Bronchial epithelial cell (primary cell): ENCODE results near the gene PRELP. TPM values are rescaled to one million over a fixed set of nuclear protein-coding genes. Genes with fewer than 3 reads are reported as not detected.

Source experiments
- DNase-seq: peaks from one replicate; pipeline ENCODE4 v3.0.0-alpha.2; 2010; ENCODE audit warnings: low read depth
- FAIRE-seq: peaks from 2 replicates; lab custom pipeline; 2011; peaks lifted over from hg19 to GRCh38; lab: Jason Lieb, UNC
- H3K27me3 ChIP-seq: 2 replicates; pipeline ENCODE4 v1.5.1; 2011; ENCODE audit warnings: low read length; ENCODE audit not compliant: control insufficient read depth, insufficient read depth
- H3K36me3 ChIP-seq: 2 replicates; pipeline ENCODE4 v1.5.1; 2011; ENCODE audit warnings: low read length; ENCODE audit not compliant: control insufficient read depth, insufficient read depth
- H3K4me3 ChIP-seq: 2 replicates; pipeline ENCODE4 v1.5.1; 2011; ENCODE audit warnings: mild to moderate bottlenecking, low read depth, low read length, control low read depth
- total RNA-seq: library from RNA; depleted of rRNA; stranded (reverse); fragments of >200 nt; gene quantifications from 2 replicates; pipeline ENCODE4 v1.2.1, GENCODE V29; 2014
- TF ChIP-seq, protein P1 (sequence below): IDR thresholded peaks from 2 replicates; pipeline ENCODE4 v1.5.1; 2011; ENCODE audit warnings: mild to moderate bottlenecking, moderate library complexity, low read length, control low read depth, inconsistent platforms; ENCODE audit not compliant: insufficient read depth, severe bottlenecking

PRELP gene
- total RNA-seq: not detected in 2 replicates

- Histone ChIP-seq H3K36me3 (no peaks in the 10 kb centered on the region), H3K4me3 (no peak within 1 kb of the TSS), H3K27me3 (peaks cover 7% of the 10 kb centered on the region)
- TF ChIP-seq, protein P1, sequence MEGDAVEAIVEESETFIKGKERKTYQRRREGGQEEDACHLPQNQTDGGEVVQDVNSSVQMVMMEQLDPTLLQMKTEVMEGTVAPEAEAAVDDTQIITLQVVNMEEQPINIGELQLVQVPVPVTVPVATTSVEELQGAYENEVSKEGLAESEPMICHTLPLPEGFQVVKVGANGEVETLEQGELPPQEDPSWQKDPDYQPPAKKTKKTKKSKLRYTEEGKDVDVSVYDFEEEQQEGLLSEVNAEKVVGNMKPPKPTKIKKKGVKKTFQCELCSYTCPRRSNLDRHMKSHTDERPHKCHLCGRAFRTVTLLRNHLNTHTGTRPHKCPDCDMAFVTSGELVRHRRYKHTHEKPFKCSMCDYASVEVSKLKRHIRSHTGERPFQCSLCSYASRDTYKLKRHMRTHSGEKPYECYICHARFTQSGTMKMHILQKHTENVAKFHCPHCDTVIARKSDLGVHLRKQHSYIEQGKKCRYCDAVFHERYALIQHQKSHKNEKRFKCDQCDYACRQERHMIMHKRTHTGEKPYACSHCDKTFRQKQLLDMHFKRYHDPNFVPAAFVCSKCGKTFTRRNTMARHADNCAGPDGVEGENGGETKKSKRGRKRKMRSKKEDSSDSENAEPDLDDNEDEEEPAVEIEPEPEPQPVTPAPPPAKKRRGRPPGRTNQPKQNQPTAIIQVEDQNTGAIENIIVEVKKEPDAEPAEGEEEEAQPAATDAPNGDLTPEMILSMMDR: no peak
- DNase-seq (peak; percentile 8), FAIRE-seq (no peak)
Measured at GRCh38 chr1:203475012-203475981, at the start of gene PRELP. Gene PRELP, plus strand, starts transcription at chr1:203475806. Its CDS starts 7,379 bp downstream, at chr1:203483185.

GRCh38 chr1:203426366-203426765, 49.2 kb upstream of the PRELP start:
- FAIRE-seq: no peak
- H3K4me3 ChIP-seq: no peak overlapping the region
- H3K27me3 ChIP-seq: peaks cover 10% of the 10 kb centered on the region
- no peaks in the 10 kb centered on the region for H3K36me3 ChIP-seq
- TF ChIP-seq, protein P1: no peak
- DNase-seq: no peak

DNA sequence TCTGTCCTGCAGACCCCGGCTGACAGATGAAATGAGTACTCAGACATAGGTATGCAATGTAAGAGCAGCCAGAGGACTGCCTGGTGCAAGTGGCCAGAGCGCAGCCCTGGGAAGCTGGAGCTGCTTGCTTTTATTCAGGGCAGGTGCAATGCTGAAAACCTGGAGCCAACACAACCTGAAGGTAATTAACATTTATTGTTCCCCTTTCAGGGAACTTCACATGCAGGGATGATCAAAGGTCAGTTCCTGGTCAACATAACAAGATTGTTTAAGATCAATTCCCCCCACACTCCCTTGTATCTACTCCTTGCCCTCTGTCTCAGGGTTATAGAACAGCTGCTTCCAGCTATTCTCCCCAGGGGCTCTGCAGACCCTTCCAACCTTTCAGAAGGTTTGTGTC, 48.7 kb upstream of the PRELP start:
- peaks cover 10% of the 10 kb centered on the region for H3K27me3 ChIP-seq
- DNase-seq (no peak), FAIRE-seq (no peak)
- H3K36me3 ChIP-seq: no peaks in the 10 kb centered on the region
- TF ChIP-seq, protein P1: no peak
- no peak overlapping the region for H3K4me3 ChIP-seq

- FAIRE-seq (no peak), DNase-seq (no peak)
- Histone ChIP-seq H3K36me3 (no peaks in the 10 kb centered on the region), H3K27me3 (peaks cover 12% of the 10 kb centered on the region), H3K4me3 (no peak overlapping the region)
- TF ChIP-seq, protein P1: no peak
Measured at GRCh38 chr1:203427451-203427850, 48.2 kb upstream of the PRELP start.

DNA sequence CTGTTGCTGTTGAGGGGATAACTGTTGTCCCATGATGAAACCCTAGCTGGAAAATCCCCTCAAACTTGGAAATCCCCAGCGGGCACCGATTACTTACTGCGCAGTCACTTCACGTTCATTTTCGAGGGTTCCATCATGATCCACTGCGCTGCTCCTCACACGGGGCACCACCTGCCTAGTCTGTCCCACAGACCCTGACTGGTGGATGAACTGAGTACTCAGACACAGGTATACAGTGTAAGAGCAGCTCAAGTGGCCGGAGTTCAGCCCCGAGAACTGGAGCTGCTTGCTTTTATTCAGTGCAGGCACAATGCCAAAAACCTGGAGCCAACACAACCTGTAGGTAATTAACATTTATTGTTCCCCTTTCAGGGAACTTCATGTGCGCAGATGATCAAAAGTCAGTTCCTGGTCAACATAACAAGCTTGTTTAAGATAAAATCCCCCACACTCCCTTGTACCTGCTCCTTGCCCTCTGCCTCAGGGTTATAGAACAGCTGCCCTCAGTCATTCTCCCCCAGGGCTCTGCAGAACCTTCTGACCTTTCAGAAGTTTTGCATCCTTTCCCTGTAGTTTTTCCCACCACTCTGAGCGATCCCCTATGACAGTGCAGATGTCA, 46.5 kb upstream of the PRELP start:
- H3K36me3 ChIP-seq: no peaks in the 10 kb centered on the region
- H3K27me3 ChIP-seq: peaks cover 14% of the 10 kb centered on the region
- FAIRE-seq (no peak), DNase-seq (peak; percentile 20)
- TF ChIP-seq, protein P1: no peak
- no peak overlapping the region for H3K4me3 ChIP-seq
